Measurements from ENCODE around the gene ZNF740. TPM values are rescaled to one million over a fixed set of nuclear protein-coding genes. Genes with fewer than 3 reads are reported as not detected.
"Not testable (repeated sequence)": the region's sequence is repeated elsewhere in the genome, so short reads cannot be mapped to it uniquely, and the experiment has no call there.

ZNF740 gene
- total and polyA plus RNA-seq, 10 of the 15 experiments (the other 5 are each of a cell fraction or from before 2014, with no cell fraction given) = 1.4 to 33.6 (median 11.3) TPM

- peaks cover 22% of the 10 kb centered on the region for H3K79me2 ChIP-seq (ENCODE audit: control insufficient read depth, insufficient read depth, low read length)
- in situ Hi-C loops (cut with MboI); H2AFZ ChIP-seq (ENCODE audit: control insufficient read depth, low read depth, low read length); intact Hi-C loops (cut with micrococcal nuclease; ENCODE audit: unreplicated experiment); H3K9me3 ChIP-seq (replicated peaks; ENCODE audit: control insufficient read depth, insufficient read depth, low read length); FAIRE-seq; ATAC-seq; H3K36me3 ChIP-seq (ENCODE audit: control insufficient read depth in 2 of 2, insufficient read depth in 2 of 2, low read length in 1 of 2); H3K4me3 ChIP-seq; H3K4me2 ChIP-seq (ENCODE audit: control insufficient read depth, insufficient read depth); RAD21 ChIA-PET (ENCODE audit: unreplicated experiment); H3K27ac ChIP-seq (ENCODE audit: control insufficient read depth, insufficient read depth); DNase-seq (ENCODE audit: low read depth, low spot score); H3K27me3 ChIP-seq (replicated peaks in 1 of 2; ENCODE audit: control insufficient read depth in 2 of 2, insufficient read depth in 2 of 2, low read length in 1 of 2); BruUV-seq (replicated peaks); H4K20me1 ChIP-seq (ENCODE audit: control insufficient read depth, insufficient read depth); H3K9ac ChIP-seq (ENCODE audit: control insufficient read depth, insufficient read depth, low read length): not testable (repeated sequence)
- 95% methylated on average over 14 of the region's 14 CpGs for WGBS (ENCODE audit: insufficient coverage, insufficient replicate concordance, low lambda C conversion rate, missing lambda C conversion rate)
- ChIA-PET SMC1A (ENCODE audit: uncharacterized antibody, unreplicated experiment) (interaction anchor here (4.8 to 5.6 kb wide), 2 partner anchors 18 to 25 kb away, joined by 29 to 39 read pairs; no protein-coding TSS in a partner anchor), POLR2A (interaction anchor here (0.5 to 4.3 kb wide), 6 partner anchors 19 to 296 kb away, joined by 3 to 48 read pairs (median 9); partner anchors contain the start of genes ITGB7 and PFDN5), CTCF (interaction anchor here (0.9 to 6.0 kb wide), 3 partner anchors 18 to 29 kb away, joined by 3 to 54 read pairs (median 4); partner anchors contain the start of gene ITGB7)
- peaks cover 17% of the 10 kb centered on the region; the same call in 1 of the 2 replicates for H3K4me1 ChIP-seq (ENCODE audit: control insufficient read depth, insufficient read depth, low read length)
Observed at GRCh38 chr12:53178803-53179202, 1.7 kb upstream of the ZNF740 start.

GRCh38 chr12:53179687-53180219, 769 bp upstream of the ZNF740 start:
- Histone ChIP-seq H3K9ac (ENCODE audit: control insufficient read depth, insufficient read depth, low read length) (peak overlapping the region; percentile 86), H3K4me2 (ENCODE audit: control insufficient read depth, insufficient read depth) (peak overlapping the region; percentile 93), H4K20me1 (ENCODE audit: control insufficient read depth, insufficient read depth) (no peaks in the 10 kb centered on the region), H3K9me3 (replicated peaks; ENCODE audit: control insufficient read depth, insufficient read depth, low read length) (no peaks in the 10 kb centered on the region), H3K36me3 (ENCODE audit: control insufficient read depth in 2 of 2, insufficient read depth in 2 of 2, low read length in 1 of 2) (no peaks in the 10 kb centered on the region; a peak in 2 of 4 replicates), H3K4me1 (ENCODE audit: control insufficient read depth, insufficient read depth, low read length) (peaks cover 17% of the 10 kb centered on the region; the same call in 1 of the 2 replicates), H2AFZ (ENCODE audit: control insufficient read depth, low read depth, low read length) (peak overlapping the region; percentile 97), H3K79me2 (ENCODE audit: control insufficient read depth, insufficient read depth, low read length) (peaks cover 22% of the 10 kb centered on the region), H3K27ac (ENCODE audit: control insufficient read depth, insufficient read depth) (peak overlapping the region; percentile 91), H3K27me3 (replicated peaks in 1 of 2; ENCODE audit: control insufficient read depth in 2 of 2, insufficient read depth in 2 of 2, low read length in 1 of 2) (no peaks in the 10 kb centered on the region), H3K4me3 (peak overlapping the region; percentile 76)
- ChIA-PET CTCF (interaction anchor here (0.7 to 6.0 kb wide), 8 partner anchors 19 to 842 kb away, joined by 3 to 54 read pairs (median 12); partner anchors contain the start of genes ESPL1 and ITGB7), SMC1A (ENCODE audit: uncharacterized antibody, unreplicated experiment) (interaction anchor here (0.9 to 5.6 kb wide), 7 partner anchors 15 to 118 kb away, joined by 4 to 39 read pairs (median 16); no protein-coding TSS in a partner anchor), POLR2A (interaction anchor here (0.6 to 4.3 kb wide), 12 partner anchors 20 to 317 kb away, joined by 3 to 48 read pairs (median 6); partner anchors contain the start of genes ESPL1, ITGB7 and PFDN5), RAD21 (ENCODE audit: unreplicated experiment) (interaction anchor here (0.9 to 4.1 kb wide), 10 partner anchors 20 to 143 kb away, joined by 3 to 36 read pairs (median 7); partner anchors contain the start of genes ESPL1 and ITGB7)
- ATAC-seq (peak; percentile 33), FAIRE-seq (no peak), DNase-seq (ENCODE audit: low read depth, low spot score) (no peak)
- 4% methylated on average over 12 of the region's 12 CpGs for WGBS (ENCODE audit: insufficient coverage, insufficient replicate concordance, low lambda C conversion rate, missing lambda C conversion rate)
- intact Hi-C loops (cut with micrococcal nuclease; ENCODE audit: unreplicated experiment) (loop anchor here (2.0 kb wide), 2 partner anchors 21 kb away; no protein-coding TSS in a partner anchor), in situ Hi-C loops (cut with MboI) (no loop called here)
- BruUV-seq (replicated peaks) = TSS peak; percentile 77
- TF ChIP-seq EP300 (IDR thresholded peaks at IDR 0.05; ENCODE audit: borderline replicate concordance in 1 of 2, control insufficient read depth in 1 of 2, low read depth in 2 of 2, low read length in 2 of 2) (peak in 1 of 2 experiments; percentile 16; a peak in 1 of 4 replicates), ZNF217 (IDR thresholded peaks at IDR 0.05) (no peak; the same call in 1 of the 2 replicates), NBN (IDR thresholded peaks at IDR 0.05) (peak; percentile 22; the same call in 1 of the 2 replicates), HDGF (IDR thresholded peaks at IDR 0.05) (peak; percentile 91), LARP7 (IDR thresholded peaks at IDR 0.05) (0 out of 2 replicates have a peak, but pooled peaks have one; percentile 11), RUNX3 (IDR thresholded peaks at IDR 0.05; ENCODE audit: low read length) (peak; percentile 39), ZNF24 (IDR thresholded peaks at IDR 0.05) (no peak)
- TF ChIP-seq, protein P1, sequence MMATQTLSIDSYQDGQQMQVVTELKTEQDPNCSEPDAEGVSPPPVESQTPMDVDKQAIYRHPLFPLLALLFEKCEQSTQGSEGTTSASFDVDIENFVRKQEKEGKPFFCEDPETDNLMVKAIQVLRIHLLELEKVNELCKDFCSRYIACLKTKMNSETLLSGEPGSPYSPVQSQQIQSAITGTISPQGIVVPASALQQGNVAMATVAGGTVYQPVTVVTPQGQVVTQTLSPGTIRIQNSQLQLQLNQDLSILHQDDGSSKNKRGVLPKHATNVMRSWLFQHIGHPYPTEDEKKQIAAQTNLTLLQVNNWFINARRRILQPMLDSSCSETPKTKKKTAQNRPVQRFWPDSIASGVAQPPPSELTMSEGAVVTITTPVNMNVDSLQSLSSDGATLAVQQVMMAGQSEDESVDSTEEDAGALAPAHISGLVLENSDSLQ (IDR thresholded peaks at IDR 0.05) = no peak
- TF ChIP-seq, protein P2, sequence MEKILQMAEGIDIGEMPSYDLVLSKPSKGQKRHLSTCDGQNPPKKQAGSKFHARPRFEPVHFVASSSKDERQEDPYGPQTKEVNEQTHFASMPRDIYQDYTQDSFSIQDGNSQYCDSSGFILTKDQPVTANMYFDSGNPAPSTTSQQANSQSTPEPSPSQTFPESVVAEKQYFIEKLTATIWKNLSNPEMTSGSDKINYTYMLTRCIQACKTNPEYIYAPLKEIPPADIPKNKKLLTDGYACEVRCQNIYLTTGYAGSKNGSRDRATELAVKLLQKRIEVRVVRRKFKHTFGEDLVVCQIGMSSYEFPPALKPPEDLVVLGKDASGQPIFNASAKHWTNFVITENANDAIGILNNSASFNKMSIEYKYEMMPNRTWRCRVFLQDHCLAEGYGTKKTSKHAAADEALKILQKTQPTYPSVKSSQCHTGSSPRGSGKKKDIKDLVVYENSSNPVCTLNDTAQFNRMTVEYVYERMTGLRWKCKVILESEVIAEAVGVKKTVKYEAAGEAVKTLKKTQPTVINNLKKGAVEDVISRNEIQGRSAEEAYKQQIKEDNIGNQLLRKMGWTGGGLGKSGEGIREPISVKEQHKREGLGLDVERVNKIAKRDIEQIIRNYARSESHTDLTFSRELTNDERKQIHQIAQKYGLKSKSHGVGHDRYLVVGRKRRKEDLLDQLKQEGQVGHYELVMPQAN (conservative IDR thresholded peaks at IDR 0.05) = peak; percentile 19
- TF ChIP-seq, protein P3, sequence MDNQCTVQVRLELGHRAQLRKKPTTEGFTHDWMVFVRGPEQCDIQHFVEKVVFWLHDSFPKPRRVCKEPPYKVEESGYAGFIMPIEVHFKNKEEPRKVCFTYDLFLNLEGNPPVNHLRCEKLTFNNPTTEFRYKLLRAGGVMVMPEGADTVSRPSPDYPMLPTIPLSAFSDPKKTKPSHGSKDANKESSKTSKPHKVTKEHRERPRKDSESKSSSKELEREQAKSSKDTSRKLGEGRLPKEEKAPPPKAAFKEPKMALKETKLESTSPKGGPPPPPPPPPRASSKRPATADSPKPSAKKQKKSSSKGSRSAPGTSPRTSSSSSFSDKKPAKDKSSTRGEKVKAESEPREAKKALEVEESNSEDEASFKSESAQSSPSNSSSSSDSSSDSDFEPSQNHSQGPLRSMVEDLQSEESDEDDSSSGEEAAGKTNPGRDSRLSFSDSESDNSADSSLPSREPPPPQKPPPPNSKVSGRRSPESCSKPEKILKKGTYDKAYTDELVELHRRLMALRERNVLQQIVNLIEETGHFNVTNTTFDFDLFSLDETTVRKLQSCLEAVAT (IDR thresholded peaks at IDR 0.05) = peak; percentile 5; the same call in 1 of the 2 replicates

Data from GM12878 (cell line).